HPDE6-E6E7 (cell line): ENCODE measurements around the gene CBX4.
A peak's percentile ranks its signal among the peaks of the same experiment; 100 is the strongest.
"Not testable (repeated sequence)": the region's sequence is repeated elsewhere in the genome, so short reads cannot be mapped to it uniquely, and the experiment has no call there.

Experiments
- DNase-seq: peaks from one replicate; pipeline ENCODE4 v3.0.0; 2011; ENCODE audit warnings: missing footprints; ENCODE audit errors: extremely low spot score

Gene CBX4

DNA sequence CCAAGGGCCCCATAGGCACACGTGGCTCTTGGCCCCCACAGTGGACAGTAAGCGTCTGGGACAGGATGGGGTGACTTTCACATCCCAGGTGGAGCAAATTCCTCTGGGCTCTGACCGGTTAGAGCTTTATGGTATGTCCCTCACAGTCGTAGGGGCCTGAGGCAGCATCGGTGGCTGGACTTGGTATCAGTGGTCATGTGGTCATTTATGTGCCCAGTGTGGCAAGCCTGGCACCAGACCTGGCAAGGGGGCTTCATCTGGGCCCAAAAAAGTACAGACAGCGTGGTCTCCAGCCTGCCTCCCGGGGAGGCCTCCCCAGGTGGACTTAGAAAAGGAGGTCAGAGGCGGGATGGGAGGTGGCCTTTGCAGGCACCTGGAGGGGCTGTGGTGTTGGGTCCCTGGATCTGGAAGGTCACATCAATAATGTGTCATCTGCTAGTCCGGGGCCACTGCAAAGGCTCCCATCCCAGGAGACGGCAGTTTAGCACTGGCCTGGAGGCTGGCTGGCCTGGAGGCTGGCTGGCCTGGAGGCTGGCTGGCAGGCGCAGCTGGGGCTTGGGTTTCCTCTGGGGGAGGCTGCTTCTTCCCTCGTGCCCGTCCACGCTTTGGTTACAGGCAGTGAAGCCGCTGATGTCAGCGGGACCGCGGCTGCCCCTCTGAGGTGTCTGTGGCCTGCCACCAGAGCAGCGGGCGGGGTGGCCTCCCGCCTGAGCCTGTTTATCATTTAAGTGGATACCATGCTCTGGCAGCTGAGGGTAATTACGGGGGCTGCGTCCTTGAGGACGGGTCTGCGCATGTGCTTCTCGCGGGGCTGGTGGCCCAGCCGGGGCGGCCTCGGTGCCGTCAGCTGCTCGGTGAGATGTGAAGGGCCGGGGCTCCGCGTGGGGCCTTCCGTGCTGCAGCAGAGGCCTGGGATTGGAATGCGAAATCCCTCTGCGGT is 20.7 kb upstream of the CBX4 start:
- no peak for DNase-seq

DNA sequence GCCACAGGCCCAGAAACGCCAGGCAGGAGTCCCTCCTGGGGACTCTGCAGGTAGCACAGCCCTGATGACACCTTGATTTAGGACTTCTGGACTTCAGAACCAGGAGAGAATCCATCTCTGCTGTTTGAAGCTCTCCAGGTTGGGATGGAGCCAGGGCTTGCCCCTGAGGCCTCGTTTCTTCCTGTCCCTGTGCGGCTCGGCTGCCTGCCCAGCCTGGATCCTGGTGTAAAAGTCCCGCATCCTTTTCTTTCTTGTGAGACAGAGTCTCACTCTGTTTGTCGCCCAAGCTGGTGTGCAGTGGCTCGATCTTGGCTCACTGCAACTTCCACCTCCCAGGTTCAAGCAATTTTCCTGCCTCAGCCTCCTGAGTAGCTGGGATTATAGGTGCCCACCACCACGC is 17.9 kb upstream of the CBX4 start:
- no peak for DNase-seq

DNA sequence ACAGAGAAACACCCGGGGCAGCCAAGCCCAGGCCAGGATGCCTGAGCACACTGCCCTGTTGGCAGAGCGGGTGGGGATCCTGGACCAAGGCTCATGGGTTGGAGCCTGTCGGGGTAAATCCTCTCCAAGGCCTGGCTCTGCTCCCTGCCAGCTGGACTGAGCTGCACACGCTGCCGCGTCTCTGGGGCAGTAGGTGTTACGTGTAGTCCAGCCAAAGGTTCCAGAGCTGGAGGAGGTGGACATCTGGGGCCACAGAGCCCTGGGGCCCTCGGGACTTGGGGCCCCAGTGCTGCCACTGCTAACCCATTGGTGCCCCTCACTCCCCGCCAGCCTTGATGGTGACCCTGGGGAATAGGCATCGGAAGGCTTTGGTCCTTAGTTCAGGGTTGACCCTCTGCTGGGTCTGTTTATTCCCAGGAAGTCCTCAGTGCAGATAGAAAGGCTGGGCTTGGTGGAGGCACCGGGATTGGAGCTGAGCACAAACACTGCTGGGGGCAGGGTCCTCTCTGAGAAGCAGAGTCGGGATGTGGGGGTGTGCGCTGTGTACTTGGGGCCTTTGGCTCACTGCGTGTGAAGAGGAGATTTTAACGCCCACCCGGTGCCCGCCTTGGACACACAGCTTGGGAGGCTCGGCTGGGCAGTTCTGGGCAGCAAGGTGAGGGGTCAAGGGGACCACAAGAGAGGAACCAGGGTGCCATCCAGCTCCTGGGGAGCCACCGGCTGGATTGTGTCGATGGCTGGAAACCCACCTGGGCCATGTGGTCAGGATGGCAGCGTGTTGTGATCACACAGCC is 16.3 kb upstream of the CBX4 start:
- DNase-seq, result no peak

DNA sequence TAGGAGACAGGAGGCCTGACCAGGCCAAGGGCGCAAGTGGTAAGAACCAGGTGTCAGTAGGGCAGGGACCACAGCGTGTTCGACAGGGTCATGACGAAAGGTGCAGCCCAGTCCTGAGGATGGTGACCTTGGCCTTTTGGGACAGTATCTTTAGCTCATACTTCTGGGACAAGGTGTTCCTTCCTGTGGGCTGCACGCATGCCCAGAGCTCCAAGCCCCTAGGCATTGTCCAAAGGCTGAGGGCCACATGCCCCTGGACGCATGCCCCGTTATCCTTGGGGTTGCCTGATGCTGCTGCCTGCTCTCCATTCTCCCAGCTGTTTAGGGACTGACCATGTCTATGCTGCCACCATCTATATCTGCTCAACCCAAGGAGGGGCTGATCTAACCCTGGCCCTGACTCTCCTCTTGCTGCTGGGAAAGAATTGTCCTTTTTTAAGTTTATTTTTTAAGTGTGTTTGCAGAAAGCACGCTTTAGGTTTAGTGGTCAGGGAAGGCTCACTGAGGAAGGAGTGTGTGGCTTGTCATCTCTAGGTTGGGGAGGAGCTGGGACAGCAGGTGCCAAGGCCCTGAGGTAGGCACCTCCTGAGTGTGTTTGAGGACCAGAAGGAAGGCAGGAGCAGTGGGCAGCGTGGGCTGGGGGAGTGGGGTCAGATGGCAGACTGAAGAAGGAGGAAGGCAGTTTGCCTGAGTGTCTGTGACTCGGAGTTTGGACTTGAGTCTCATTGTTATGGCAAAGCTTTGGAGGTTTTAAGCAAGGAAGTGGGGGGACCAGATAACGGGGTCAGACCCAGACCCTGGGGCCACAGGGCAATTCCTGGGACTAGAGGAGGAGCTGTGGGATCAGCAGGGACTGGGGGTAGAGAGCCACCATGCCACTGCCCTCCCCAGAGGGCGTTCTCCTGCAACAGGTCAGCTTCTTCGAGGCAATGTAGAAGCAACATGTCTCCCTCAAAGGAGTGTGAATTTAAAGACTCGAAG is 15.1 kb upstream of the CBX4 start:
- DNase-seq, result no peak

DNA sequence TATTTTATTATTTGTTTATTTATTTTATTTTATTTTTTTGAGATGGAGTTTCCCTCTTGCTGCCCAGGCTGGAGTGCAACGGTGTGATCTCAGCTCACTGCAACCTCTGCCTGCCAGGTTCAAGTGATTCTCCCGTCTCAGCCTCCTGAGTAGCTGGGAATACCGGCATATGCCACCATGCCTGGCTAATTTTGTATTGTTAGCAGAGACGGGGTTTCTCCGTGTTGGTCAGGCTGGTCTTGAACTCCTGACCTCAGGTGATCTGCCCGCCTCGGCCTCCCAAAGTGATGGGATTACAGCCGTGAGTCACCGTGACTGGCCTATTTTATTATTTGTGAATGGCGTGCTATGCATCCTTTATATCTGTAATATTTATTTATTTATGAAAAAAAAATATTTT is 13.9 kb upstream of the CBX4 start:
- not testable (repeated sequence) for DNase-seq

DNA sequence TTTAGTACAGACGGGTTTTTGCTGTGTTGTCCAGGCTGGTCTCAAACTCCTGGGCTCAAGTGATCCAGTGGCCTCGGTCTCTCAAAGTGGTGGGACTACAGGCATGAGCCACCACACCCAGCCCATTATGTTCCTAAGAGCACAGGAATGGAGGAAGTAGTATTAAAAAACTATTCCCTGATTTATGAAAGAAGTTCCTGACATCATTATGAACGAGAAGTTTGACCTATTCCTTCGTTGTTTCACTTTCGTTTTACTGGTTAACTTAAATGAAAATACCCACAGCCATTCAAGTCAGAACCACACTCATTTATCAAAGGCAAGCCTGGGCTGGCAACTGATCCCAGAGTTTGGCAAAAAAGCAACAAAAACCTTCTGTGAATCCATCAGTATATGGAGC is 13.5 kb upstream of the CBX4 start:
- DNase-seq, result peak; percentile 54

DNA sequence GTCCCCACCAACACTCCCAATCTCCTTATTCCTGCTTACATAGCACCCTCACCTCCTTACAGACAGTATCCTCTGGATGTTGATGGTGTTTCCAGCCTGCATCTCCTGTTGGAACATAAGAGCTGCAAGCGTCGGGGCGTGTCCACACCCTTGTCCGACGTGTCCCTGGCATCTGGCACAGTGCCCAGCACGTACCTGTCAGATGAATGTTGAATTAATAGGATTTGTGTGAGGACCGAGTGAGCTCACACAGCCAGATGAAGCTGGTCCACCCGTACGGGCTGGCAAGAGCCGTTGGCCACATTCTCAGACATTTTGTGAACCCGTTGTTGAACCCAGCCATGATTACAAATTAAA is 12.2 kb upstream of the CBX4 start:
- DNase-seq, result peak; percentile 60

DNA sequence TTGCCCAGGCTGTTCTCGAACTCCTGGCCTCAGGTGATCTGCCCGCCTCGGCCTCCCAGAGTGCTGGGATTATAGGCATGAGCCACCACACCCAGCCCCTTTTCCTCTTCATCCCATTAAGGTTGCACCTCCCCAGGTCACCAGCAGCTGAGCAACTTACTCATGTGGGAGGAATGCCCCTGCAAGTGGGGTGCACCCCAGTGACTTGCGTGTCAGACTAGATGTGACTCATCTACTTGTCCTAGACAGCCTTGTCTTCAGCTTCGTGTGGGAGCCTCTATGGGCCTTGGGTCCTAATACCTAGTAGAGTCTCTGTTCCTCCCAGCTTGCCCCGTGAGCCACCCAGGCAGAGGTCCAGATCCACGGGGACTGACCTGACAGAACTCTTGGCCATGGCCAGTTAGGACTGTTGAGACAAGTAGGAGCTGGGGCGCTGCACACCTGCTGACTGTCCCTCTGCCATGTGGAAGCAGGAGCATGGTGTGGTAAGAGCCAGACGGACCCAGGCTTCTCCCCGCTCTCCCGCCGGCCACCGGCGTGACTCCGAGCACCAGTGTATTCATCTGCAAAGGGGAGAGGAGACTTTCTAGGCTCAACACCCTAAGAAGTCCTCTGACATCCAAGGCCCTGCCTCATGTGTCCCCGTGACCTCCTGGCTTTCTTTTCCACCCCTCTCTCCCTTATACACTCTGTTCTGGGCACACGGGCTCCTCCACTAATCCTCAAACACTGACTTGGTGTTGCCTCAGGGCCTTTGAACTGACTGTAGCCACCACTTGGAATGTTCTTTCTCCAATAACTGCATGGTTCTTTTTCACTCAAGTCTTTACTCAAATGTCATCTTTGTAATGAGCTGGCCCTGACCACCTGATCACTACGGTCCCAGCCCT is 11.6 kb upstream of the CBX4 start:
- DNase-seq, result peak; percentile 96

DNA sequence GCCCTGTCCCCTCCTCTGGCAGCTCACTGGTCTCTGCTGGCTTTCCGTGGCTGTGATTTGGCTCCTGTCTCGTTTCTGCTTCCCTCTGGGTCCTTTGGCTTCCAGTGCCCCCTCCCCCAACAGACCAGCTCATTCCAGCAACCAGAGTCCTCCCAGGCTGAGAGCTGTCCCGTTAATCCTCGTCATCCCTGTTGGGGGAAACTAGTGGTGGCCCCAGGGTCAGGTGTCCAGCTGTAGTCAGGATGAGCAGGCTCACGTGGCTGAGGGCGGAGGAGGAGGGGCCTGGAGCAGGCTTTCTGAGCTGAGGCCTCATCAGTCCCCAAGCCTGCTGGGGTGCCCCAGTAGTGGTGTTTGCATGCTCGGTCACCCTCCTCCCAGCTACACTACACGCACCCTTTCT is 10.7 kb upstream of the CBX4 start:
- no peak for DNase-seq

DNA sequence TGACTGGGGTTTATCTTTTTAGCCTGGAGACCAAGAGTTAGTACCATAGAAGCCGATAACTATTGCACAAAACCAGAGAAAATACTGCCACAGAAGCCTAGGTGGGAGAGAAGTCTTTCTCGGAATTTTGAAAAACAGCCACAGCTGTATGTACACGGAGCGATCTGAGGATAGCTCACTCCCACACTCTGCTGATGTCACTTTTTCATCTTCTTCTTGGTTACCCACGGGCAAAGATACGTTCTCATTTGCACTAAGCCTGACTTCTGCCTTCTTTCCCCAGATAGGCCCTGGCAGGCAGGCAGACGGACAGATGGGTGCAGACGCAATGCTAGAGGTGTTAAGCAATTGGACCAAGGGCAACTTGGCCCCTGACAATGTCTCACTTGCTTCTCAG is 9.1 kb upstream of the CBX4 start:
- DNase-seq, result no peak

DNA sequence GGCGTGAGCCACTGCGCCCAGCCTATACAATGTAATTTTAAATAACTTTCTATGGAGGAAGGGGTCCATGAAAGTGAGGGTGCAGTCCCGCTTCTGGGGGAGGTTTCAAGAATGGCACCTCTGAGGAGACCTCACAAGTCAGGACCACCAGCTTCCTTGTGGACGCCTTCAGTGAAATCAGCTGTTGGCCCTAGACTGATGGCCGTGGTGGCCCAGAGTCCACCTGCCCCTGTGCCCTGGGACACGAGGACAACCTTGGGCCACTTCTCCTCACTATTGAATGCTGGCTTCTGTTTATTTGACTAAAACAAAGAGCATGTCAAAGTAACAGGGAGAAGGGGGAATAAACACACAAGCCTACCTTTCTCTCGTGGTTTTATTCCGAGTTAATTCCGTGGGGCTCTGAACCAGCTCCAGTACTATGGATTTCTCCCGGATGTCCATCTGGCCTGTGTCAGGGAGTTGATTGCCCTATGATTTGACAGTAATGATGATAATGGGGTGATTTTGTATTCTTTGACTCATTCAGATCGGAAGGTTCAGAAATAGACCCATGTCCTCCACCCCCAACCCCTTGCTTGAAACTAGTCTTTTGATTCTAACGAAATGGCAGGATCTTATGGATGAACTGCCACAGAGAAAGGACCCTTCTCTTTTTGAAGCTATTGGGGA is 8.6 kb upstream of the CBX4 start:
- DNase-seq, result no peak

DNA sequence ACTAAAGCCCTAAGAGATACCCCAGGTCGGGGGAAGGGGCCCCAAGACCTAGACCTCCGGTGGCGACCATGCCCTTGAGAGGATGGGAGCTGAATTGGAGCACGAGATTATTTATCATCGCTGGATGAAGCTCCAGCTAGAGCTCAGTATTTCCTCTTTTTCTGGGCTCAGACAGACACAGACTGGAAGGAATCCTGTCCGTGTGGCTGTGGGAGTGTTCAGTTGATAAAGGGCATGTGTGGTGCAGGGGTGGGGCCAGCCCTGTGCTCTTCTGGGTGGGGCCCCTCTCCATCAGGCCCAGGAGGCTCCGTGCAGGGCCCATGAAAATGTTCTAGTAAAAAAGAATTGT is 6.3 kb upstream of the CBX4 start:
- DNase-seq, result no peak

DNA sequence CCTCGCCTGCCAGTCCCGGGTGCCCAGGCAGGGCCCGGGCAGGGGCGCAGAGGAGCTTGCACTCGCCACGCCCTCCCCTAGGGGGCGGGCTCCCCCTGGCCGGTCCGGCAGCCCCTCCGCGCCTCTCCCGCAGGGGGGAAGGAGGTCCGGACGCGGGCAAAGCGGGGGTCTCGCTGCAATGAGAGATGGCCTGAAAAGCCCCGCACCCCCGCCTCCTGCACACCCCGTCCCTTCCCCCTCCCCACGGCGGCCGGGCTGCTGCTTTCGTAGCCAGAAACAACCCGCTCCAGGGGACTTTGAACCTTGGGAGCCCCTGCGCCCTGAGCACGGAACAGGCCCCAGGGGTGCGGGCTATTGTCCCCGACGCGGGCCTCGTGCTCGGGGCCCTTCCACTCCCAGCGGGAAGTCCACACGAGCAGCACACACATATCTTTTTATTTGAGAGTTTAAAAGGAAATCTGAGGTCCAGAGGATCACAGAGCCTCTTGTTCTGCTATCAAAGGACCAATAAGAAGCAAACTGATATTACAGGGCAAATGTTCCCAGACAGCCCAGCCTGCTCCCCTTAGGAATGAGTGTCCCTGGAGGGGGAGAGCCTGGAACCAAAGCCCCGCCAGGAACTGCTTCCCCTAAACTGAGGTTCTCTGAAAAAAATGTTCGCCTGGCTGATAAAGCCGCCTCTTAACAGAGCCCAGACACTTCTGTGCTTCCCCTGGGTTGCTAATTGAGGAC is 5.8 kb upstream of the CBX4 start:
- DNase-seq, result peak; percentile 45

DNA sequence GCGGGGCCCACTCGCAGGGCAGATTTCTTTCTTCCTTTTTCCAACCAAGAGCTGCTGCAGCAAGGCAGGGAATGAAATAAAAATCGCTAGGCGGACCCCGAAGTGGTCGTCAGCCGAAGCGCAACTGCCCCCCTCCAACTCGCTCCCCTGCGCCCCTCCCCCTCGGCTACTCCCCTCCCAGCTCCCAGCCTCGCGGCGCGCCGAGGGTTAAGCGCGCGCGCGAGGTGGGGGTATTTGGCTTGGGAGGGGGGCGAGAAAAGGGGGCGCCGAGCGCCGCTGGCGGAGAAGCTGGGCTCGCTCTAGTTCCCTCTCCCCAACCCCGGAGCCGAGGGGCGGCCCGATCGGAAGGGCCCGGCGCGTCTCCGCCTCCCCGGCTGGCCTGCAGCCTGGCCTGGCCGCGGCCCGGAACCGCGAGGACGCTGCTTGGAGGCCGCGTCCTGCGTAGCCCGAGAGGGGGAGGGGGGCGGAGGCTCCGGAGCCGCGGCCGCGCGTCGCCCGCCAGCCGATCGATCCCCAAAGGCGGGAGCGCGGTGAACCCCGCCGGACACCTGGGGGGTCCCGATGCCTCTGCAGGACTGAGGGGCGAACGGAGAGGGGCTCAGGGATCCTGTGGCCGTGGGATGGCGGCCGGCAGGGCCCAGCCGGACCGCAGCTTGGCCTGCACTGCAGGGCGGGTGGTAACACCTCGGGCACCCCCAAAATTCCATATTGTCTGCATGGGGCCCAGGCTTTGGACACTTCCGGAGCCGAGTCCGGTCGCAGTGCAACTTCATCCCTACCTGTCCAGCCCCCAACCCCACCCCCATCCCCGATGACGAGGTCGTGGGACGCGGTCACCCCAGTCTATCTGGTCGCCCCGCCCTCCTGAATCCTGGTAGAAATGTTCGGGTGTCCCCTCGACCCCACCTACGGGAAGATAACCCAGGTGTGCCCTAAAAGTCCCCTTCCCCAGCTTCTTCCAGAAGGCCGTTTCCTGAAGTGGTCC is 4.9 kb upstream of the CBX4 start:
- no peak for DNase-seq

DNA sequence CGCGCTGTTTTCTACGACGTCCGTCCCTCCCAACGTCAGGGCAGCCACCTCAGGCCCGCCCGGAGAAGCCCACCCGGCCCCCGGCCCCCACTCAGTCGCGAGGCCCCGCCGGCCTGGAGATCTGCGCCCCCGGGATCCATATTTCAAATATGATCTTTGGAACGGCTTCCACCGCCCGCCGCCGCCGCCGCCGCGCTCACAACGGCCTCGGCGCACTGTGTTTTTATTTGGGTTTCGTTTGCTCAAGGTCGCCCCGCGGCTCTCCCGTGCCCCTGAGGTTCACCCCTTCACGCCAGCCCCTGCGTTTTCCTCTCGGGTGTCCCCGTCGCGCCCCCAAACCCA is 4.2 kb upstream of the CBX4 start:
- DNase-seq, result no peak

DNA sequence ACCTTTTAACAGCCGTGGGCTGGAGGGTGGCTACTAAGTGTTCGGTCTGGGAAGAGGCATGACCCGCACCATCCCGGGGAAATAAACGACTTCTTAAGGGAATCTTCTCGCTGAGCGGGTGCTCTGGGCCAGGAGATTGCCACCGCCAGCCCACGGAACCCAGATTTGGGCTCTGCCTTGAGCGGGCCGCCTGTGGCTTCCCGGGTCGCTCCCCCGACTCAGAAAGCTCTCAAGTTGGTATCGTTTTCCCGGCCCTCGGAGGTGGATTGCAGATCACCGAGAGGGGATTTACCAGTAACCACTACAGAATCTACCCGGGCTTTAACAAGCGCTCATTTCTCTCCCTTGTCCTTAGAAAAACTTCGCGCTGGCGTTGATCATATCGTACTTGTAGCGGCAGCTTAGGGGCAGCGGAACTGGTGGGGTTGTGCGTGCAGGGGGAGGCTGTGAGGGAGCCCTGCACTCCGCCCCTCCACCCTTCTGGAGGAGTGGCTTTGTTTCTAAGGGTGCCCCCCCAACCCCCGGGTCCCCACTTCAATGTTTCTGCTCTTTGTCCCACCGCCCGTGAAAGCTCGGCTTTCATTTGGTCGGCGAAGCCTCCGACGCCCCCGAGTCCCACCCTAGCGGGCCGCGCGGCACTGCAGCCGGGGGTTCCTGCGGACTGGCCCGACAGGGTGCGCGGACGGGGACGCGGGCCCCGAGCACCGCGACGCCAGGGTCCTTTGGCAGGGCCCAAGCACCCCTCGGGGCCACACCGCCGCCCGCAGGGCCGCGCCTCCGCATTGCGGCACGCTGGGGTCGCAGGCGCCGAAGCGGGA is 3.6 kb upstream of the CBX4 start:
- no peak for DNase-seq

DNA sequence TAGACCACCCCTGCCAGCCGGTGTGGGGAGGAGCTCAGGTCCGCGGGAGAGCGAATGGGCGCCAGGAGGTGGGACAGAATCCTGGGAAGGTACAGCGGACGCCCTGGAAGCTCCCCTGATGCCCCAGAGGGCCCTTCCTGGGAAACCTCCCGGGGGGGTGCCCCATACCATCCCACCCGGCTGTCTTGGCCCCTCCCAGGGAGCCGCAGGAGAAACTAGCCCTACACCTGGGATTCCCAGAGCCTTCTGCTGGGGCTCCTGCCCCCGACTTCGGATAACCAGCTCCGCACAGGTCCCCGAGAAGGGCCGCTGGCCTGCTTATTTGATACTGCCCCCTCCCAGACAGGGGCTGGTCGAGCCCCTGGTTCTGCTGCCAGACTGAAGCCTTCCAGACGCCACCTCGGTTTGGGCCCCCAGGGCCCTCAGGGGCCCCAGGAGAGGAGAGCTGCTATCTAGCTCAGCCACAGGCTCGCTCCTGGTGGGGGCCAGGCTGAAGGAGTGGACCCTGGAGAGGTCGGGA is 3.0 kb upstream of the CBX4 start:
- DNase-seq, result no peak
